Nephron (organoid): Measurements from ENCODE around the gene MAPK10.

Experiments used
- H3K27ac Mint-ChIP-seq, 3 experiments: 2 replicates each; pipeline ENCODE4 v1.8.0; 2020; ENCODE audit warnings: mixed read lengths in 3 of 3, mild to moderate bottlenecking in 2 of 3, moderate library complexity in 1 of 3
- H3K27me3 Mint-ChIP-seq: 2 replicates; pipeline ENCODE4 v1.8.0; 2021; ENCODE audit warnings: low read depth, mild to moderate bottlenecking, moderate library complexity, mixed read lengths
- H3K36me3 Mint-ChIP-seq: 2 replicates; pipeline ENCODE4 v1.8.0; 2020; ENCODE audit warnings: low read depth, mixed read lengths
- H3K4me1 Mint-ChIP-seq: 2 replicates; pipeline ENCODE4 v1.8.0; 2020; ENCODE audit warnings: mixed read lengths
- H3K4me3 Mint-ChIP-seq, 3 experiments: 2 replicates each; pipeline ENCODE4 v1.8.0; 2020; ENCODE audit warnings: mild to moderate bottlenecking in 3 of 3, mixed read lengths in 3 of 3, moderate library complexity in 2 of 3
- H3K9me3 Mint-ChIP-seq: 2 replicates; pipeline ENCODE4 v1.8.0; 2020; ENCODE audit warnings: mixed read lengths
- TF ChIP-seq, protein P1 (sequence below), 3 experiments: fragments of 200-600 bp; sonication (generic); IDR thresholded peaks; one replicate each; pipeline ENCODE4 v1.5.0; 2021; ENCODE audit warnings: antibody characterized with exemption in 3 of 3; ENCODE audit not compliant: unreplicated experiment in 3 of 3

The MAPK10 gene

DNA sequence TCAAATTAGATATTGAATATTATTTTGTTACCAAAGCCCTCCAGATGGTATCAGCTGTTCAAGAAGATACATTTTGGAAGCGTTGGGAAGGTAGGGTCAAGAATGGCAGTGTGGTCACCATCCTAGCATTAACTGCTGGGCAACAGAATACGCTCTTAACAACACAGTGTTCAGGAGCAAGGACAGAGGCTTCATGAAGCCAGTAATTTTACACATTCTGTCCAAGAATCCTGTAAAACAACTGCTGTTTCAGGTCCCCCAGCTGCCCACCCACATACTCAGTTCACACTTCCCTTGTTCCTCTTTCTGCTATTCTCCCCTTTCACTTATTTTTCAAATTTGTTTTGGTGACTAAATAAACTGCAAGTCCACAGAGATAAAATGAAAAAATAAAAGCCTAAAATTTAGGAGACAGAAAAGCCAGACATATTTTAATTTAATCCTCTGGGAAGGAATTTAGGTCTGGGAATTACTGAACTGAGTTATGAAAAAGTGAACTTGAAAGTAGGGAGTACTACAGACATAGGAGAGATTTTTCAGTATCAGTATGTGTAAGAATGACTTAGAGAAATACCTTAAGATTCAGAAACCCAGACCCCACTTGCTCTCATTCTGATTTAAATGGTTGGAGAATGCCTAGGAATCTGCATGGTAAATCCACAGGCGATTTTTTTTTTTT is 406.7 kb downstream of the MAPK10 start:
- Mint-ChIP-seq H3K4me3 (no peak overlapping the region), H3K4me1 (peaks cover 8% of the 10 kb centered on the region), H3K27ac (peak overlapping the region; percentile 17 to 71 (median 23)), H3K27me3 (no peaks in the 10 kb centered on the region), H3K36me3 (peaks cover 15% of the 10 kb centered on the region), H3K9me3 (no peaks in the 10 kb centered on the region)
- TF ChIP-seq, protein P1, sequence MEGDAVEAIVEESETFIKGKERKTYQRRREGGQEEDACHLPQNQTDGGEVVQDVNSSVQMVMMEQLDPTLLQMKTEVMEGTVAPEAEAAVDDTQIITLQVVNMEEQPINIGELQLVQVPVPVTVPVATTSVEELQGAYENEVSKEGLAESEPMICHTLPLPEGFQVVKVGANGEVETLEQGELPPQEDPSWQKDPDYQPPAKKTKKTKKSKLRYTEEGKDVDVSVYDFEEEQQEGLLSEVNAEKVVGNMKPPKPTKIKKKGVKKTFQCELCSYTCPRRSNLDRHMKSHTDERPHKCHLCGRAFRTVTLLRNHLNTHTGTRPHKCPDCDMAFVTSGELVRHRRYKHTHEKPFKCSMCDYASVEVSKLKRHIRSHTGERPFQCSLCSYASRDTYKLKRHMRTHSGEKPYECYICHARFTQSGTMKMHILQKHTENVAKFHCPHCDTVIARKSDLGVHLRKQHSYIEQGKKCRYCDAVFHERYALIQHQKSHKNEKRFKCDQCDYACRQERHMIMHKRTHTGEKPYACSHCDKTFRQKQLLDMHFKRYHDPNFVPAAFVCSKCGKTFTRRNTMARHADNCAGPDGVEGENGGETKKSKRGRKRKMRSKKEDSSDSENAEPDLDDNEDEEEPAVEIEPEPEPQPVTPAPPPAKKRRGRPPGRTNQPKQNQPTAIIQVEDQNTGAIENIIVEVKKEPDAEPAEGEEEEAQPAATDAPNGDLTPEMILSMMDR (IDR thresholded peaks at IDR 0.05; ENCODE audit: unreplicated experiment in 3 of 3) = no peak

- Mint-ChIP-seq H3K27me3 (no peaks in the 10 kb centered on the region), H3K9me3 (no peaks in the 10 kb centered on the region), H3K27ac (peak overlapping the region in 2 of 3 experiments; percentile 5 to 17), H3K4me3 (no peak overlapping the region), H3K36me3 (peaks cover 15% of the 10 kb centered on the region), H3K4me1 (peaks cover 8% of the 10 kb centered on the region)
- TF ChIP-seq, protein P1 (IDR thresholded peaks at IDR 0.05; ENCODE audit: unreplicated experiment in 3 of 3) = no peak
These were observed 407.3 kb downstream of the MAPK10 start for GRCh38 chr4:85952528-85952927.

GRCh38 chr4:85951099-85951498 is 408.8 kb downstream of the MAPK10 start:
- Mint-ChIP-seq H3K27ac (no peak overlapping the region), H3K36me3 (peaks cover 23% of the 10 kb centered on the region), H3K4me3 (no peak overlapping the region), H3K9me3 (no peaks in the 10 kb centered on the region), H3K4me1 (peaks cover 15% of the 10 kb centered on the region), H3K27me3 (no peaks in the 10 kb centered on the region)
- TF ChIP-seq, protein P1 (IDR thresholded peaks at IDR 0.05; ENCODE audit: unreplicated experiment in 3 of 3) = no peak

DNA sequence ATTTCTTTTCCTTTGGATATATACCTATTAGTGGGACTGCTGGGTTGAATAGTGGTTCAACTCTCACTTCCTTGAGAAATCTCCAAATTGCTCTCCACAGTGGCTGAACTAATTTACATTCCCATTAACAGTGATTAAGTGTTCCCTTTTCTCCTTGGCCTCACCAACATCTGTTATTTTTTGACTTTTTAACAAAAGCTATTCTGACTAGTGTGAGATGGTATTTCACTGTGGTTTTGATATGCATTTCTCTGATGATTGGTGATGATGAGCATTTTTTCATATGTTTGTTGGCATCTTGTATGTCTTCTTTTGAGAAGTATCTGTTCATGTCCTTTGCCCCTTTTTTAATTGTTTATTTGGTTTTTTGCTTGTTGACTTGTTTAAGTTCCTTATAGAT is 413.0 kb downstream of the MAPK10 start:
- peaks cover 11% of the 10 kb centered on the region for H3K4me1 Mint-ChIP-seq
- no peaks in the 10 kb centered on the region for H3K27me3 Mint-ChIP-seq
- H3K9me3 Mint-ChIP-seq = no peaks in the 10 kb centered on the region
- H3K36me3 Mint-ChIP-seq = peaks cover 39% of the 10 kb centered on the region
- no peak overlapping the region for H3K4me3 Mint-ChIP-seq
- TF ChIP-seq, protein P1 (IDR thresholded peaks at IDR 0.05; ENCODE audit: unreplicated experiment in 3 of 3) = no peak
- peak overlapping the region in 2 of 3 experiments; percentile 36 to 90 for H3K27ac Mint-ChIP-seq

DNA sequence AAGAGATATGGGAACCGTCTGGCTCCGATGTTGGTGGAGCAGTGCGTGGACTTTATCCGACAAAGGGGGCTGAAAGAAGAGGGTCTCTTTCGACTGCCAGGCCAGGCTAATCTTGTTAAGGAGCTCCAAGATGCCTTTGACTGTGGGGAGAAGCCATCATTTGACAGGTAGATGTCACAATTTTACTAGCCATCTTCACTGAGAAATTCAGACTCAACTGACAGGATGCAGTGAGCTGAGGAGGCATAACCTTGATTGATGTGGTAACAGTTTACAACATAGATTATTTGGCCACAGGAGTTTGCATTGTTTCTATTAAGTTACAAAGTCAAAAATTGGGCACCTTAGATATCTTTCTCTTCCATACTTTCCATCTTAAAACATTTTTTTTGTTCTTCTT is 417.7 kb downstream of the MAPK10 start:
- Mint-ChIP-seq H3K36me3 (peaks cover 25% of the 10 kb centered on the region), H3K27me3 (no peaks in the 10 kb centered on the region), H3K4me3 (no peak overlapping the region), H3K27ac (peak overlapping the region; percentile 16 to 68 (median 63)), H3K4me1 (peaks cover 22% of the 10 kb centered on the region), H3K9me3 (no peaks in the 10 kb centered on the region)
- TF ChIP-seq, protein P1 (IDR thresholded peaks at IDR 0.05; ENCODE audit: unreplicated experiment in 3 of 3) = no peak

- TF ChIP-seq, protein P1 (IDR thresholded peaks at IDR 0.05; ENCODE audit: unreplicated experiment in 3 of 3) = no peak
- no peaks in the 10 kb centered on the region for H3K9me3 Mint-ChIP-seq
- peaks cover 19% of the 10 kb centered on the region for H3K4me1 Mint-ChIP-seq
- peaks cover 23% of the 10 kb centered on the region for H3K36me3 Mint-ChIP-seq
- peak overlapping the region in 1 of 3 experiments; percentile 40 for H3K4me3 Mint-ChIP-seq
- no peaks in the 10 kb centered on the region for H3K27me3 Mint-ChIP-seq
- H3K27ac Mint-ChIP-seq = peak overlapping the region; percentile 63 to 92 (median 88)
These were observed 419.7 kb downstream of the MAPK10 start for GRCh38 chr4:85940151-85940550.
